GM19351 (cell line): ENCODE data around the gene HMGCL.
A peak's percentile ranks its signal among the peaks of the same experiment; 100 is the strongest.
"Not testable (repeated sequence)": the region's sequence is repeated elsewhere in the genome, so short reads cannot be mapped to it uniquely, and the experiment has no call there.

ENCODE experiments used
- ATAC-seq: cut with Tn5 transposase; IDR thresholded peaks from one replicate; pipeline ENCODE4 v1.9.1; 2021; ENCODE audit warnings: mild to moderate bottlenecking, moderate library complexity; ENCODE audit not compliant: unreplicated experiment

HMGCL gene

GRCh38 chr1:23799570-23800399 lies 25.4 kb downstream of the HMGCL start:
- ATAC-seq = peak; percentile 7

- ATAC-seq = no peak
Measured at GRCh38 chr1:23799255-23799569, 26.0 kb downstream of the HMGCL start.

DNA sequence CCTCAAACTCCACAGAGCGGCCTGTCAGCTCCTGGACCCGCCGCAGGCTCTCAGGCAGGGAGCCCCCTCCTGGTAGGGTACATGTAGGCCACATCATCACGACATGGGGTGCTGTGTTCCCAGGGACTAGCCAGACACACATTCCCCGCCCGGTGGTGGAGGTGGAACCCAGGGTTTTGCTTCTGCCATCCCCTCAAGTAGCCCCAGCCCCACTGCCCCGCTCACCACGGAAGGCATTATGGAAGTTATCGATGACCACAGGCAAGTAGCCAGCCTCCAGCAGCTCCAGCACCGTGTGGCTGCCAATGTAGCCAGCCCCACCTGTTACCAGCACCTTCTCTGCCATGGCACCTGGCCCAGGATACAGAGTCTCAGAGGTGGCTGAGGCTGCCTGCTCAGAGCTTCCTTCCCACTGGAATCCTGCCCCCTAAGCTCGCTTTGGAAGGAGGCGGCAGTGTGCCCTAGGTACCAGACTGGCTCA lies 26.5 kb downstream of the HMGCL start:
- ATAC-seq = no peak

DNA sequence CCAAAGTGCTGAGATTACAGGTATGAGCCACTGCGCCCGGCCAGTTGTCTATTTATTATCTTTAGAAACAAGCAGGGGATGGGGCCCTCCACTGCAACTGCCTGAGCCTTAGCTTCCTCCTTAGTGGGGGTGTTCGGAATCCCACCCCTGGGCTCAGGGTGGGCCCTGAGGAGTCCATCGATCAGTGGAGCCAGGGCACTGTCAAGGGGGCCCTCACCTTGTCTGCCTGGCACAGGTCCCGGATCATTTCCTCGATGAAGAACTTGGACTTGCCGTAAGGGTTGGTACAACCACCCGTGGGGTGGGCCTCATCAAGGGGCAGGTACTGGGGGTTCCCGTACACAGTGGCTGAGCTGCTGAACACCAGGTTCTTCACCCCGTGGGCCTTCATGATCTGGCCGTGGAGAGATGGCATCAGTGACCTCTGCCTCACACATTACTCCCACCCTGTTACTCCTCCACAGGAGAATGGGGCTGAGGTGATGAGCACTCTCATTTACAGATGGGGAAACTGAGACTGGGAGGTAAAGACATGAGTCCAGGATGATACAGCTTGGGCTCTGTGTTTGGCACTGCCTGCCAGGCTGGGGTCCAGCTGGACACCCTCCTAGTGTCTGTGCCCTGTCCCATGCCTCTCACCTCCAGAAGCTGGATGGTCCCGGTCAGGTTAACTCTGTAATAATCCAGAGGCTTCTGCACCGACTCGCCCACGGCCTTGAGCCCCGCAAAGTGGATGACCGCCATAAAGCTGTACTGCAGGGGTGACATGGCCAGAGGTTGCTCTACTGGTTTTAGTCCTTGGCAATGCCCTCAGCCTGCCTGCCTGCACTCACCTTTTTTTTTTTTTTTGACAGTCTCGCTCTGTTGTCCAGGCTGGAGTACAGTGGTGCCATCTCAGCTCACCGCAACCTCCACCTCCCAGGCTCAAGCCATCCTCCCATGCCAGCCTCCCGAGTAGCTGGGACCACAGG lies 27.5 kb downstream of the HMGCL start:
- no peak for ATAC-seq

DNA sequence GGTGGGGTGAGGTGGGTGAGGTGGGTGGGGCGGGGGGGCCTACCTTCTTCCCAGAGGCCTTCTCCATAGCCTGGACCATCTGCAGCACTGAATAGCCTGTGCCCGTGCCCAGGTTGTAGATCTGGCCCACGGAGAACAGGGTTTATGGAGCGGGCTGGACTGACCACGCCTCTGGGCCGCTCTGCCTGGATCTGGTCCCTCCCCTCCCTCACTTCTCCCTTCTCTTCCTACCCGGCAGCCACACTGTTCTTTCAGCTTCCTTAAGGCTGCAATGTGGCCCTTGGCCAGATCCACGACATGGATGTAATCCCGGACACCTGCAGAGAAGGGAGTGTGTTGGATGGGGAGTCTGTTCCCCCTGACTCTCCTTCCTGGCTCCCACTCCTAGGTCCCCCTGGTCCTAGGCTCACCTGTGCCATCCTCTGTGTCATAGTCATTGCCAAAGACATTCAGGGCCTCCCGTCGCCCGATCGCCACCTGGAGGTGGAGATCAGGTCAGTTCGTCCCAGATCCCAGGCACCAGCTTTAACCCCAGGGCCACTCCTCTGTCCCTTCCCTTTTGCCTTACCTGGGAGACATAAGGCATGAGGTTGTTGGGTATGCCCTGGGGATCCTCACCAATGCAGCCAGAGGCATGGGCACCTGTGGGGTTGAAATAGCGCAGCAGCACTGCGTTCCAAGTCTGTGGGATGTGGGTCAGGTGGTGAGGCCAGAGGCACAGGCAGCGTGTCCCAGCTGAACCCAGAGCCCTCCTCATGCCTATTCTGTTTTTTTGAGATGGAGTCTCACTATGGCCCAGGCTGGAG lies 28.6 kb downstream of the HMGCL start:
- ATAC-seq = no peak

- no peak for ATAC-seq
Measured at GRCh38 chr1:23795676-23796465, 29.4 kb downstream of the HMGCL start.

DNA sequence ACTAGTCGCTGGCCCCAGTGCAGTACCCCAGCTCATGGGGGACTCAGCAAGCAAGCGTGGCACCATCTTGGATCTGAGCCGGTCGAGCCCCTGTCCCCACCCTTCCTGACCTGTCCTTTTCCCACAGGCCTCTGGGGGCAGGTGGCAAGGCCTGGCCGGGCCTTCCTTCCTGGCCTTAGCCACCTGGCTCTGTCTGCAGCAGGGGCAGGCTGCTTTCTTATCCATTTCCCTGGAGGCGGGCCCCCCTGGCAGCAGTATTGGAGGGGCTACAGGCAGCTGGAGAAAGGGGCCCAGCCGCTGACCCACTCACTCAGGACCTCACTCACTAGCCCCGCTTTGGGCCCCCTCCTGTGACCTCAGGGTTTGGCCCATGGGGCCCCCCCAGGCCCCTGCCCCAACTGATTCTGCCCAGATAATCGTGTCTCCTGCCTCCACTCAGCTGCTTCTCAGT lies 30.5 kb downstream of the HMGCL start:
- not testable (repeated sequence) for ATAC-seq

DNA sequence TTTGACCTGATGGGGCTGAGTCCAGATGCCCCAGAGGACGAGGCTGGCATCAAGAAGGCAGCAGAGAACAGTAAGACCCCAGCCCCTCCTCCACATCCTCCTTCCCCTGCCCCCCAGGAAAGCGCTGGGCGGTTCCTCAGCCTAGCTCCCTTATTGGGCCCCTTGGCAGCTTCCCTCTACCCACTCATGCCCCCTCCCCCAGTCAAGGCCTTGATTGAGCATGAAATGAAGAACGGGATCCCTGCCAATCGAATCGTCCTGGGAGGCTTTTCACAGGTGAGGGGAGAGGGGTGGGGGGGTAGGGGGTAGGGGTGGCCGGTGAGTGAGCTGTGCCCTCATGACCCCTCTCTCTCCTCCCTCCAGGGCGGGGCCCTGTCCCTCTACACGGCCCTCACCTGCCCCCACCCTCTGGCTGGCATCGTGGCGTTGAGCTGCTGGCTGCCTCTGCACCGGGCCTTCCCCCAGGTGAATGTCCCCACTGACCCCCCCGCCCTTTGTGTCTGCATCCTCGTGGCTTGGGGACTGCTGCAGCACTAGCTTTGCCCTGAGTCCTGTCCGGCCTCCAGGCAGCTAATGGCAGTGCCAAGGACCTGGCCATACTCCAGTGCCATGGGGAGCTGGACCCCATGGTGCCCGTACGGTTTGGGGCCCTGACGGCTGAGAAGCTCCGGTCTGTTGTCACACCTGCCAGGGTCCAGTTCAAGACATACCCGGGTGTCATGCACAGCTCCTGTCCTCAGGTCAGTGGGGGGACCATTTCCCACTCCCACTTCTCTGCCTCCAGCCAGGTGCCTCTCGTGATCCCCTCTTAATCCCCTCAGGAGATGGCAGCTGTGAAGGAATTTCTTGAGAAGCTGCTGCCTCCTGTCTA lies 31.1 kb downstream of the HMGCL start:
- ATAC-seq = no peak

DNA sequence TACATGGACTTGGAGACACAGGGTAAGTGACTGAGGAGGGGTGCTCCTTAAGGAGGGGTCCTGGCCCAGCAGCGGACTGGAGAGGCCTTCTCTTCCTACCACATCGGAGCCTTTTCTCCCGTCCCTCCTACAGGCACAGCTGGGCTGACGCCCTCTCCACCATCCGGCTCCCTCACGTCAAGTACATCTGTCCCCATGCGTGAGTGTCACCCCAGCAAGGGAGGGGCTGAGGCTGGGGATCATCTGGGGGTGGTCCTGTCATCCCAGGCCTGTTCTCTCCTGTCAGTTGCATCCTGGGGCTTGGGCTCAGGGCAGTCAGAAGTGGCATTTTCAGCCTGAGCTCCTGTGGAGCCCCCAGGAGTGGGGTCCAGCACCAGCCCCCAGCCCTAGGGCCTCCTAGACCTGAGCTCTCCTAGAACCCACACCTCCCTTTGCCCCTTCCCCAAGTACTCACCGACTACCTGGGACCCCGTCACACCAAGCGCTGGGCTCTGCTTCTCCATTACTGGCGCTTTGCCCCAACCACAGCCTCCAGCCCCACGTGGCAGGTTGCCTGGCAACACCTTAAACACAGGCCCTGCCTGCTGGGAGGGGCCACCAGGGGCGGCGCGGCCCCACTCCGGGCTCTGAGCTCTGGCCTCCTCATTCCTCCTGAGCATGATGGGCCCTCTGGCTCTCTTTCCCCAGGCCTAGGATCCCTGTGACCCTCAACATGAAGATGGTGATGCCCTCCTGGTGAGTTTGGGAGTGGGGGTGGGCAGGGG lies 32.0 kb downstream of the HMGCL start:
- ATAC-seq = no peak

DNA sequence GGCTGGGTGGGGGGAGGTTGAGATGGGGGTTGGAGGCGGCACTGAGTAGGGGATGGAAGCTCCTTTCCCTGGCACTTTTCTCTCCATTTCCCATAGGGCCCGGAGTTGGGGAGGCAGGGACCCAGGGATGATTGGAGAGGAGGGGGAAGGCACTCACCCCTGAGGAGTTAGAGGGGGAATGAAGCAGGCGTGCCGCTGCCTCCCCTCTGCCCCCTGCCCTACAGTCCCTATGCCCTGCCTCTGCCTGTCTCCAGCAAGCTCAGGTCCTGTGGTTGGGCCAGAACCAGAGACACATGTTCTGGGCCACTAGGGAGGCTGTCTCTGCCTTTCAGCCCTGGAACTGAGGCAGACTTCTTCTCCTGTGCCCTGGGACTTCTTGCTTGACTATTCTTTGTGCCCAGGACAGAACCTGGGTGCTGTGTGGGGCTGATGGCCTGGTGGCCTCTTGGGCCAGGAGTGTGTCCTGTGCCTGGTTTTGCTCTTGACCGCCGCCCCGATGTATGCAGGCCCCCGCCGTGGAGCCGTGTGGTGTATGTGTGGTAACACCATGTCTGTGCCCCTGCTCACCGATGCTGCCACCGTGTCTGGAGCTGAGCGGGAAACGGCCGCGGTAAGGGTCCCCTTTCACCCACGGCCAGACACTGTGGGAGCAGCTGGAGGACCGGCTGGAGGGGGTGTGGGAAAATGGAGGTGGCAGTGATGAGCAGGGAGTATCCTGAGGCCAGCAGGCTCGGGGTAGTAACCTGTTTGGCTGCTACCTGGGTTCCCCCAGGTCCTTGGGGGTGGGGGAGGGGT lies 32.9 kb downstream of the HMGCL start:
- ATAC-seq = no peak

DNA sequence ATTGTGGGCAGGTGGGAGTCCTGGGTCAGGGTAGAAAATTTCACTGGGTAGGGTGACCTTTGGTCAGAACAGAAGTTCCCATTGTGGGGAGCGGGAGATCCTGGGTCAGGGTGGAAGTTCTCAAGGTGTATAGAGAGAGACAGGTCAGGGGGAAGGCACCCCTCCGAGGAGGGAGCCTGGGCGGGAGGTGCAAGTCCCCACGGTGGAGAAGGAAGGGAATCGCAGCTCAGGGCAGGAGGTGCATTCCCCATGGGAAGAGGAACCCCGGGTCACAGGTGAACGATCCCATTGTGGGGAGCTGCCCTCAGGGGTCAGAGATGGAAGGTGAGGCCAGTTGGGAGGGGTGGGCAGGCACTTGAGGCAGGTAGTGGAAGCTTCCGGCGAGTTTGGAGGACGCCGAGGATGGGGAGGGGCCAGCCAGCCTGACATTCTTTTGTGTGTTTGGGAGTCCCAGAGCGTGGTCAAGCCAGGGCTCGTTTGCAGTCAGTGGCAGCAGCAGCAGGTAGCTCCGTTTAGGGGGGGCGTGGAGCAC lies 33.6 kb downstream of the HMGCL start:
- peak; percentile 22 for ATAC-seq

DNA sequence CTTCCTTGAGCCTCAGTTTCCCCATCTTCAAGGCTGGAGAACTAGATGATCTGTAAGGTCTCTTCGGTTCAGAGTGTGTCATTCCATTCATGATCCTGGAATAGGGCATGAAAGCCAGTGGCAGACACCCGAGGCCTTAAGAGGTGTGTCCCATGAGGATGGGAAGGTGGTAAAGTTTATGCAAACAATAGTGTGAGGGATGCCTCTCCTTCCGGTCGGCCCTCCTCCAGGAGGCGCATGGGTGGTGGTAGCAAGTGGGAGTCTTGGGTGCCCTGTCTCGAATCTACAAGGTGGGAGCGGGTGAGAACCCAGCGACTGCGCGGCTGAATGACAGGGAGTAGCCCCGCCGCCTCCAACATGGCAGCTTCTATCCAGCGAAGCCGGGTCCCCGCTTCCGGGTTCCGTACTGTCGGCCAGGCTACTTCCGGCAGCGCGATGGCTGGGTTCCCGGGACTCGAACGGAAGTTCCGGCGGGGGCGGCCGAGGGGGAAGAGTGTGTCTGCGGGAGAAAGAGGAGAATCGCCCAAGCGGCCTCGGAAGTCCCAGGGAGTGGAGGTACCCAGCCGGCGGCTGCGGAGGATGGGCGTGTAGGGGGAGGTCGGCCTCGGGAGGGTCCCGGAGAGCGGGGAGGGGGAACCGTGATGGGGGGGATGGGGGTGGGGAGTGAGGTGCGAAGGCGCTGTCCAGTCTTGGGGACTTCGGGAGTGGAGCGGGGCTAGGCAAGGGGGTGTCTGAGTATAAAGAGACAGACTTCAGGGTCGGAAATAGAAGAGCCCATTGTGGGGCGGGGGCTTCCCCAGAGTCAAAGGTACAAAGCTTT lies 34.3 kb downstream of the HMGCL start, which contains the start of gene LYPLA2:
LYPLA2 (plus strand) TSS at position 450 of the 820 bp plus-strand sequence. CDS start 1,538 bp downstream, outside the sequence.
- peak; percentile 87 for ATAC-seq

DNA sequence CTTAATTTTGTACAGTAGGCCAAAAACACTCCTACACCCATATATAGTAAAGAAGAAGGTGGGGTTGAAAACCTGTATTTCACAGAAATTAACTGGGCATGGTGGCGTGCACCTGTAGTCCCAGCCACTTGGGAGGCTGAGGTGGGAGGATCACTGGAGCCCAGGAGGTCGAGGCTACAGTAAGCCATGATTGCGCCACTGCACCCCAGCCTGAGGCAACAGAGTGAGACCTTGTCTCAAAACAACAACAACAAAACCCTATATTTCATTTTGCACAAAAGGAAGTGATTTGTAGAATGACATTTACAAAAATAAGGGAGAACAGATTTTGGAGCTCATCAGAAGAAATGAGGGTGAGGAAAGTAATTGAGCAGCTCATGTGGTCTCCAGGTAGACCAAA lies 36.5 kb downstream of the HMGCL start:
- no peak for ATAC-seq

GRCh38 chr1:23787701-23788100 lies 37.5 kb downstream of the HMGCL start:
- ATAC-seq = no peak

GRCh38 chr1:23784846-23785245 lies 40.4 kb downstream of the HMGCL start:
- no peak for ATAC-seq

- ATAC-seq = not testable (repeated sequence)
Measured at GRCh38 chr1:23783141-23783540, 42.1 kb downstream of the HMGCL start.
